Measurements from ENCODE around the gene NLRP10. TPM values are rescaled to one million over a fixed set of nuclear protein-coding genes. Genes with fewer than 3 reads are reported as not detected.

The NLRP10 gene
- total RNA-seq, 1 experiment from 2014 or later: not detected

- Histone ChIP-seq H3K18ac (ENCODE audit: insufficient read length, low read depth, low read length) (no peak overlapping the region), H2BK120ac (ENCODE audit: low read depth, low read length, poor library complexity, severe bottlenecking) (no peak overlapping the region), H3K27ac (ENCODE audit: insufficient read length, low read depth, low read length) (no peak overlapping the region), H4K5ac (ENCODE audit: insufficient read length, low read depth, low read length) (no peak overlapping the region), H3K9me3 (ENCODE audit: control insufficient read depth, low read depth, low read length) (no peaks in the 10 kb centered on the region), H4K8ac (replicated peaks; ENCODE audit: insufficient read length, low read depth, low read length) (no peak overlapping the region), H3K23ac (ENCODE audit: insufficient read length, low read depth, low read length) (no peak overlapping the region), H3K23me2 (ENCODE audit: insufficient read length, low read depth, low read length, poor library complexity, severe bottlenecking) (no peaks in the 10 kb centered on the region), H3K4ac (ENCODE audit: low read depth, low read length) (no peak overlapping the region), H2AK5ac (ENCODE audit: insufficient read length, low read length) (no peak overlapping the region), H2BK5ac (ENCODE audit: insufficient read length, low read length) (no peak overlapping the region), H2BK12ac (ENCODE audit: insufficient read length, low read depth, low read length) (no peak overlapping the region), H2BK15ac (ENCODE audit: low read depth, low read length) (no peak overlapping the region), H3K4me2 (ENCODE audit: insufficient read depth, insufficient read length, low read length) (no peak overlapping the region), H3K56ac (ENCODE audit: insufficient read length, low read depth, low read length) (no peak overlapping the region), H3K27me3 (ENCODE audit: insufficient read depth, low read length) (no peaks in the 10 kb centered on the region), H2AFZ (ENCODE audit: low read length) (no peak overlapping the region), H3T11ph (ENCODE audit: low read length) (no peak overlapping the region), H3K79me2 (ENCODE audit: insufficient read depth, low read length) (no peaks in the 10 kb centered on the region), H3K79me1 (ENCODE audit: insufficient read depth, low read depth, low read length, poor library complexity, severe bottlenecking) (no peaks in the 10 kb centered on the region), H3K14ac (ENCODE audit: insufficient read depth, low read length) (no peak overlapping the region), H4K91ac (ENCODE audit: insufficient read length, low read depth, low read length) (no peak overlapping the region), H4K20me1 (ENCODE audit: control insufficient read depth, insufficient read depth, insufficient read length) (no peaks in the 10 kb centered on the region), H3K9ac (ENCODE audit: extremely low read depth, insufficient read length, low read length) (no peak overlapping the region), H3K4me1 (ENCODE audit: insufficient read depth, low read length) (no peaks in the 10 kb centered on the region; the same call in 1 of the 2 replicates), H2BK20ac (ENCODE audit: low read depth, low read length, poor library complexity, severe bottlenecking) (no peak overlapping the region)
- H3K4me1 Mint-ChIP-seq: peaks cover 29 to 37% of the 10 kb centered on the region in 2 experiments
- 0 out of 2 replicates have a peak, but pooled peaks cover 3% of the 10 kb centered on the region for H3K27me3 Mint-ChIP-seq (ENCODE audit: low read depth)
- H3K9me3 Mint-ChIP-seq: peaks cover 0 to 2% of the 10 kb centered on the region in 2 experiments; a peak in 3 of 5 replicates
- TF ChIP-seq CTCF (conservative IDR thresholded peaks at IDR 0.05): no peak
- peaks cover 0 to 1% (median 0%) of the 10 kb centered on the region in 3 experiments; a peak in 1 of 7 replicates for H3K36me3 Mint-ChIP-seq (ENCODE audit: insufficient read depth in 1 of 3, low read depth in 3 of 3)
- no peak for DNase-seq
- H3K27ac Mint-ChIP-seq: no peak overlapping the region; a peak in 1 of 7 replicates
- no peak overlapping the region for H3K4me3 Mint-ChIP-seq
Observed at GRCh38 chr11:7964873-7965272, 374 bp downstream of the NLRP10 start.
